HEK293T (cell line): ENCODE measurements around the gene SHF.

Experiments
- CTCF ChIA-PET: fragments of 350-600 bp; formaldehyde crosslinking; extraction: SDS; loops from one replicate; lab custom pipeline; 2021; ENCODE audit warnings: antibody characterized with exemption, inconsistent platforms; lab: Yijun Ruan, JAX
- POLR2A ChIA-PET: fragments of 350-600 bp; formaldehyde crosslinking; extraction: SDS; loops from one replicate; lab custom pipeline; 2020; ENCODE audit warnings: antibody characterized with exemption, inconsistent platforms; lab: Yijun Ruan, JAX
- DNase-seq: peaks from one replicate; pipeline ENCODE4 v3.0.0; 2012; ENCODE audit warnings: mixed read lengths; ENCODE audit errors: extremely low spot score
- ARNT ChIP-seq: fragments of 450-650 bp; IDR thresholded peaks from 2 replicates; pipeline ENCODE4 v1.6.1; 2017; ENCODE audit warnings: mild to moderate bottlenecking
- BHLHE40 ChIP-seq: fragments of 450-650 bp; IDR thresholded peaks from 2 replicates; pipeline ENCODE4 v1.6.1; 2016; ENCODE audit warnings: mild to moderate bottlenecking, moderate library complexity, borderline replicate concordance
- CTBP1 ChIP-seq: fragments of 450-650 bp; IDR thresholded peaks from 2 replicates; pipeline ENCODE4 v1.6.1; 2016; ENCODE audit warnings: borderline replicate concordance
- ELF4 ChIP-seq: fragments of 450-650 bp; IDR thresholded peaks from 2 replicates; pipeline ENCODE4 v1.6.1; 2017; ENCODE audit warnings: antibody characterized with exemption
- FOXA1 ChIP-seq: fragments of 450-650 bp; IDR thresholded peaks from 2 replicates; pipeline ENCODE4 v1.6.1; 2016; ENCODE audit warnings: mild to moderate bottlenecking
- FOXK2 ChIP-seq: fragments of 450-650 bp; IDR thresholded peaks from 2 replicates; pipeline ENCODE4 v1.6.1; 2016; ENCODE audit warnings: mild to moderate bottlenecking
- FOXM1 ChIP-seq: fragments of 450-650 bp; IDR thresholded peaks from 2 replicates; pipeline ENCODE4 v1.6.1; 2017; ENCODE audit warnings: mild to moderate bottlenecking, borderline replicate concordance
- HDGF ChIP-seq: fragments of 450-650 bp; IDR thresholded peaks from 2 replicates; pipeline ENCODE4 v1.6.1; 2017; ENCODE audit warnings: antibody characterized with exemption, borderline replicate concordance
- L3MBTL2 ChIP-seq: fragments of 450-650 bp; conservative IDR thresholded peaks from 2 replicates; pipeline ENCODE4 v1.6.1; 2016; ENCODE audit warnings: mild to moderate bottlenecking
- LEF1 ChIP-seq: fragments of 450-650 bp; IDR thresholded peaks from 2 replicates; pipeline ENCODE4 v1.6.1; 2017; ENCODE audit warnings: mild to moderate bottlenecking, borderline replicate concordance
- NFRKB ChIP-seq: fragments of 450-650 bp; IDR thresholded peaks from 2 replicates; pipeline ENCODE4 v1.6.1; 2016; ENCODE audit warnings: mild to moderate bottlenecking, moderate library complexity
- PKNOX1 ChIP-seq: fragments of 450-650 bp; IDR thresholded peaks from 2 replicates; pipeline ENCODE4 v1.6.1; 2016
- SP1 ChIP-seq: fragments of 450-650 bp; IDR thresholded peaks from 2 replicates; pipeline ENCODE4 v1.6.1; 2017
- SUZ12 ChIP-seq: fragments of 450-650 bp; IDR thresholded peaks from 2 replicates; pipeline ENCODE4 v1.6.1; 2016; ENCODE audit warnings: mild to moderate bottlenecking
- TARDBP ChIP-seq: fragments of 450-650 bp; IDR thresholded peaks from 2 replicates; pipeline ENCODE4 v1.6.1; 2016
- ZNF384 ChIP-seq: fragments of 450-650 bp; IDR thresholded peaks from 2 replicates; pipeline ENCODE4 v1.6.1; 2016

SHF gene

GRCh38 chr15:45157974-45158373, 29.8 kb downstream of the SHF start:
- no peak for TF ChIP-seq ARNT
- TF ChIP-seq CTBP1: no peak
- no peak for TF ChIP-seq TARDBP
- TF ChIP-seq FOXA1: no peak
- TF ChIP-seq FOXK2: no peak
- no peak for DNase-seq
- ChIA-PET POLR2A (no interaction called here), CTCF (interaction anchor here (0.9 kb wide), 1 partner anchor 31 kb away, joined by 3 read pairs; no protein-coding TSS in a partner anchor)

- CTCF ChIA-PET: interaction anchor here (0.6 kb wide), 1 partner anchor 47 kb away, joined by 3 read pairs; no protein-coding TSS in a partner anchor
- no peak for TF ChIP-seq PKNOX1
- TF ChIP-seq FOXA1: no peak
- no peak for TF ChIP-seq SUZ12
- DNase-seq: no peak
- POLR2A ChIA-PET: no interaction called here
Observed at GRCh38 chr15:45156744-45157455, 30.9 kb downstream of the SHF start.

- ChIA-PET CTCF (interaction anchor here (0.6 kb wide), 1 partner anchor 10 kb away, joined by 6 read pairs; no protein-coding TSS in a partner anchor), POLR2A (no interaction called here)
- no peak for TF ChIP-seq HDGF
- TF ChIP-seq ZNF384: no peak
- TF ChIP-seq ARNT: no peak
- no peak for TF ChIP-seq FOXK2
- TF ChIP-seq LEF1: no peak
- no peak for TF ChIP-seq FOXA1
- no peak for TF ChIP-seq SP1
- no peak for DNase-seq
Observed at GRCh38 chr15:45155739-45156138, 32.0 kb downstream of the SHF start.

- POLR2A ChIA-PET: no interaction called here
- TF ChIP-seq L3MBTL2 (no peak), FOXK2 (no peak), PKNOX1 (no peak), ARNT (no peak), ELF4 (no peak), NFRKB (no peak), SUZ12 (no peak), SP1 (no peak), CTBP1 (no peak), ZNF384 (no peak), TARDBP (no peak), HDGF (no peak), LEF1 (no peak), FOXA1 (no peak), FOXM1 (no peak), BHLHE40 (no peak)
- CTCF ChIA-PET: no interaction called here
- DNase-seq: no peak
Observed at GRCh38 chr15:45151998-45152828, 35.6 kb downstream of the SHF start.

GRCh38 chr15:45150997-45151396, 36.8 kb downstream of the SHF start:
- TF ChIP-seq FOXA1 (no peak), PKNOX1 (no peak), ZNF384 (no peak), ARNT (no peak), NFRKB (no peak), SP1 (no peak), ELF4 (no peak), LEF1 (no peak), TARDBP (no peak), FOXK2 (no peak), HDGF (no peak), L3MBTL2 (no peak)
- ChIA-PET POLR2A (no interaction called here), CTCF (no interaction called here)
- DNase-seq: no peak

- POLR2A ChIA-PET: no interaction called here
Observed at GRCh38 chr15:45150481-45150880, 37.3 kb downstream of the SHF start.

More at GRCh38 chr15:45150481-45150880, 37.3 kb downstream of the SHF start:
- no peak for TF ChIP-seq SP1
- no peak for TF ChIP-seq TARDBP
- no peak for TF ChIP-seq PKNOX1
- TF ChIP-seq ARNT: no peak
- TF ChIP-seq ELF4: no peak
- TF ChIP-seq FOXM1: no peak
- TF ChIP-seq FOXK2: no peak
- TF ChIP-seq BHLHE40: no peak
- TF ChIP-seq CTBP1: no peak
- TF ChIP-seq FOXA1: no peak
- no peak for TF ChIP-seq SUZ12
- TF ChIP-seq LEF1: no peak
- no peak for TF ChIP-seq NFRKB
- no peak for TF ChIP-seq ZNF384
- no peak for TF ChIP-seq HDGF
- no peak for TF ChIP-seq L3MBTL2
- CTCF ChIA-PET: no interaction called here
- no peak for DNase-seq
